Liver (tissue), 3 donors: ENCODE measurements around the gene LARGE1.

ENCODE experiments used
- ATF3 ChIP-seq: IDR thresholded peaks from 2 replicates; pipeline ENCODE4 v1.6.1; 2016; ENCODE audit warnings: antibody characterized with exemption
- CTCF ChIP-seq: fragments of 150-350 bp; IDR thresholded peaks from 2 replicates; pipeline ENCODE4 v1.5.1; 2017; ENCODE audit warnings: improper control_type of control experiment, low read depth, low read length; ENCODE audit not compliant: missing input control
- EGR1 ChIP-seq, 2 donors: IDR thresholded peaks; 2 replicates each; pipeline ENCODE4 v1.6.1; 2016 to 2018; ENCODE audit warnings: antibody characterized with exemption in 2 of 2, low read depth in 2 of 2
- FOXA1 ChIP-seq: IDR thresholded peaks from 2 replicates; pipeline ENCODE4 v1.6.1; 2016; ENCODE audit warnings: antibody characterized with exemption
- FOXA2 ChIP-seq: IDR thresholded peaks from 2 replicates; pipeline ENCODE4 v1.6.1; 2016; ENCODE audit warnings: antibody characterized with exemption
- HNF4G ChIP-seq: IDR thresholded peaks from 2 replicates; pipeline ENCODE4 v1.6.1; 2016; ENCODE audit warnings: antibody characterized with exemption
- JUND ChIP-seq, 2 donors: IDR thresholded peaks; 2 replicates each; pipeline ENCODE4 v1.6.1; 2016; ENCODE audit warnings: antibody characterized with exemption in 2 of 2
- MAX ChIP-seq: IDR thresholded peaks from 2 replicates; pipeline ENCODE4 v1.6.1; 2016; ENCODE audit warnings: antibody characterized with exemption
- RAD21 ChIP-seq, 2 donors: IDR thresholded peaks; 2 replicates each; pipeline ENCODE4 v1.6.1; 2016; ENCODE audit warnings: antibody characterized with exemption in 2 of 2, mild to moderate bottlenecking in 2 of 2
- REST ChIP-seq: IDR thresholded peaks from 2 replicates; pipeline ENCODE4 v1.6.1; 2016; ENCODE audit warnings: antibody characterized with exemption, mild to moderate bottlenecking
- RXRA ChIP-seq, 2 donors: IDR thresholded peaks; 2 replicates each; pipeline ENCODE4 v1.6.1; 2017 to 2018; ENCODE audit warnings: antibody characterized with exemption in 2 of 2, mild to moderate bottlenecking in 1 of 2
- SP1 ChIP-seq: IDR thresholded peaks from 2 replicates; pipeline ENCODE4 v1.6.1; 2018; ENCODE audit warnings: antibody characterized with exemption, mild to moderate bottlenecking
- TAF1 ChIP-seq: conservative IDR thresholded peaks from 2 replicates; pipeline ENCODE4 v1.6.1; 2016; ENCODE audit warnings: antibody characterized with exemption, mild to moderate bottlenecking
- YY1 ChIP-seq: IDR thresholded peaks from 2 replicates; pipeline ENCODE4 v1.6.1; 2016; ENCODE audit warnings: antibody characterized with exemption, mild to moderate bottlenecking
- donor health status: healthy.
- donor health status: healthy.

- TF ChIP-seq RAD21 (IDR thresholded peaks at IDR 0.05) (no peak), YY1 (no peak), CTCF (no peak), SP1 (no peak), TAF1 (no peak), RXRA (IDR thresholded peaks at IDR 0.05) (no peak), REST (no peak), HNF4G (no peak), MAX (no peak), ATF3 (no peak), JUND (IDR thresholded peaks at IDR 0.05) (no peak), FOXA1 (no peak), EGR1 (IDR thresholded peaks at IDR 0.05; ENCODE audit: low read depth in 2 of 2) (no peak), FOXA2 (no peak)
Observed at GRCh38 chr22:33893512-33893911, 26.8 kb downstream of the LARGE1 start.
